NOMO-1 treated with dmso at 0.1 percent for 144 hours (cell line): ENCODE data around the gene NTRK1.

Source experiments
- DNase-seq: peaks from one replicate; lab custom pipeline; 2025; ENCODE audit not compliant: unreplicated experiment; lab: John Stamatoyannopoulos, UW

NTRK1 gene

GRCh38 chr1:156838972-156839371 is 21.7 kb upstream of the NTRK1 start:
- DNase-seq, result no peak

- DNase-seq, result no peak
These were observed 21.1 kb upstream of the NTRK1 start for GRCh38 chr1:156839426-156840109.

- DNase-seq, result no peak
These were observed 20.3 kb upstream of the NTRK1 start for GRCh38 chr1:156840186-156840897.

- no peak for DNase-seq
These were observed 19.8 kb upstream of the NTRK1 start for GRCh38 chr1:156840898-156841279.

GRCh38 chr1:156841295-156841855 is 19.3 kb upstream of the NTRK1 start:
- DNase-seq, result no peak

GRCh38 chr1:156842618-156843300 is 17.9 kb upstream of the NTRK1 start:
- no peak for DNase-seq

- DNase-seq, result no peak
These were observed 16.6 kb upstream of the NTRK1 start for GRCh38 chr1:156844102-156844501.

- DNase-seq, result no peak
These were observed 16.0 kb upstream of the NTRK1 start for GRCh38 chr1:156844638-156845037.

GRCh38 chr1:156845055-156845952 is 15.4 kb upstream of the NTRK1 start:
- DNase-seq, result no peak

GRCh38 chr1:156845953-156846545 is 14.6 kb upstream of the NTRK1 start:
- no peak for DNase-seq

- DNase-seq, result no peak
These were observed 14.0 kb upstream of the NTRK1 start for GRCh38 chr1:156846643-156847042.

- no peak for DNase-seq
These were observed 12.8 kb upstream of the NTRK1 start for GRCh38 chr1:156847591-156848460.

- no peak for DNase-seq
These were observed 12.1 kb upstream of the NTRK1 start for GRCh38 chr1:156848461-156849150.

- no peak for DNase-seq
These were observed 11.5 kb upstream of the NTRK1 start for GRCh38 chr1:156849151-156849496.

- DNase-seq, result no peak
These were observed 8.8 kb upstream of the NTRK1 start for GRCh38 chr1:156851779-156852417.

GRCh38 chr1:156852418-156852874 is 8.2 kb upstream of the NTRK1 start:
- DNase-seq, result no peak

GRCh38 chr1:156853761-156854160 is 6.9 kb upstream of the NTRK1 start:
- DNase-seq, result no peak

- no peak for DNase-seq
These were observed 6.0 kb upstream of the NTRK1 start for GRCh38 chr1:156854634-156855033.
